K562 treated with DMSO at 1 percent for 4 hours (cell line): ENCODE data around the gene YAP1. TPM values are rescaled to one million over a fixed set of nuclear protein-coding genes. Genes with fewer than 3 reads are reported as not detected.

Source experiments
- total RNA-seq: library from RNA; unstranded; fragments of 300-600 nt; gene quantifications from 2 replicates; pipeline ENCODE4 v1.2.3, GENCODE V29; 2022; ENCODE audit not compliant: insufficient read depth

Gene YAP1
- not detected in 2 replicates for total RNA-seq

GRCh38 chr11:102109896-102110760, at the start of gene YAP1:
Gene YAP1, plus strand, starts transcription at chr11:102110447. Its CDS starts 402 bp downstream, at chr11:102110849.

Other genes starting within 250 kb of the YAP1 start
- not detected in 2 replicates for gene CEP126, start 195.4 kb upstream of the YAP1 start, total RNA-seq
- gene ANGPTL5, start 193.9 kb upstream of the YAP1 start, total RNA-seq: not detected in 2 replicates
- not detected in 2 replicates for gene CFAP300, start 63.0 kb upstream of the YAP1 start, total RNA-seq
- 0.41 and 0.88 TPM in 2 replicates for gene BIRC3, start 207.0 kb downstream of the YAP1 start, total RNA-seq
- 16.8 and 25.1 TPM in 2 replicates for gene BIRC2, start 236.8 kb downstream of the YAP1 start, total RNA-seq